GM12891 (cell line): ENCODE results near the gene HCK.

Experiments used
- POLR2A ChIP-seq: IDR thresholded peaks from 2 replicates; pipeline ENCODE4 v1.6.1; 2011; ENCODE audit warnings: low read depth, low read length, control low read depth
- POLR2AphosphoS5 ChIP-seq: IDR thresholded peaks from 2 replicates; pipeline ENCODE4 v1.6.1; 2011; ENCODE audit warnings: low read depth, low read length, control low read depth
- POU2F2 ChIP-seq: IDR thresholded peaks from 2 replicates; pipeline ENCODE4 v1.6.1; 2011; ENCODE audit warnings: low read depth, mild to moderate bottlenecking, control low read depth, low read length, moderate library complexity
- SPI1 ChIP-seq: IDR thresholded peaks from 2 replicates; pipeline ENCODE4 v1.6.1; 2011; ENCODE audit warnings: low read depth, low read length, control low read depth
- TAF1 ChIP-seq: IDR thresholded peaks from 2 replicates; pipeline ENCODE4 v1.6.1; 2011; ENCODE audit warnings: low read depth, low read length, control low read depth

- TF ChIP-seq POLR2A (no peak), POLR2AphosphoS5 (no peak), POU2F2 (no peak), TAF1 (no peak), SPI1 (no peak)
Measured at GRCh38 chr20:32003325-32003724, 48.7 kb upstream of the HCK start.
